HG02763 (cell line): ENCODE results near the gene JPT2.
"Not testable (repeated sequence)": the region's sequence is repeated elsewhere in the genome, so short reads cannot be mapped to it uniquely, and the experiment has no call there.

Experiments
- ATAC-seq: cut with Tn5 transposase; IDR thresholded peaks from one replicate; pipeline ENCODE4 v1.9.1; 2021; ENCODE audit warnings: mild to moderate bottlenecking, moderate library complexity; ENCODE audit not compliant: unreplicated experiment

JPT2 gene

GRCh38 chr16:1673424-1674151 lies 4.5 kb upstream of the JPT2 start:
- no peak for ATAC-seq

GRCh38 chr16:1674306-1674705 lies 3.8 kb upstream of the JPT2 start:
- ATAC-seq, result no peak

GRCh38 chr16:1674751-1675664 lies 3.1 kb upstream of the JPT2 start:
- no peak for ATAC-seq

GRCh38 chr16:1676661-1677060 lies 1.4 kb upstream of the JPT2 start:
- no peak for ATAC-seq

GRCh38 chr16:1677339-1677738 lies 740 bp upstream of the JPT2 start:
- no peak for ATAC-seq

GRCh38 chr16:1678500-1679098 lies 520 bp downstream of the JPT2 start:
- no peak for ATAC-seq

- ATAC-seq, result no peak
These were observed 2.3 kb downstream of the JPT2 start for GRCh38 chr16:1680361-1680760.

GRCh38 chr16:1681032-1681431 lies 3.0 kb downstream of the JPT2 start:
- ATAC-seq, result no peak

- ATAC-seq, result no peak
These were observed 9.6 kb downstream of the JPT2 start for GRCh38 chr16:1687427-1688316.

- no peak for ATAC-seq
These were observed 10.9 kb downstream of the JPT2 start for GRCh38 chr16:1688807-1689560.

- ATAC-seq, result no peak
These were observed 11.8 kb downstream of the JPT2 start for GRCh38 chr16:1689853-1690252.

GRCh38 chr16:1690810-1691209 lies 12.7 kb downstream of the JPT2 start:
- ATAC-seq, result no peak

GRCh38 chr16:1691276-1691675 lies 13.2 kb downstream of the JPT2 start:
- no peak for ATAC-seq

- ATAC-seq, result no peak
These were observed 13.9 kb downstream of the JPT2 start for GRCh38 chr16:1691956-1692355.

GRCh38 chr16:1696863-1697262 lies 18.8 kb downstream of the JPT2 start:
- no peak for ATAC-seq

- ATAC-seq, result no peak
These were observed 20.6 kb downstream of the JPT2 start for GRCh38 chr16:1698680-1699079.

GRCh38 chr16:1700246-1700645 lies 22.2 kb downstream of the JPT2 start:
- no peak for ATAC-seq

GRCh38 chr16:1701216-1701878 lies 23.3 kb downstream of the JPT2 start:
- ATAC-seq, result no peak

GRCh38 chr16:1705324-1705687 lies 27.2 kb downstream of the JPT2 start:
- ATAC-seq, result not testable (repeated sequence)
